Thyroid gland (tissue), 4 donors: ENCODE data around the gene ATP6V0B. TPM values are rescaled to one million over a fixed set of nuclear protein-coding genes. Genes with fewer than 3 reads are reported as not detected.
A peak's percentile ranks its signal among the peaks of the same experiment; 100 is the strongest.

ENCODE experiments used
- DNase-seq, 2 donors: peaks; one replicate each; pipeline ENCODE4 v3.0.0-alpha.2; 2019
- H3K27ac ChIP-seq, 3 donors: fragments of 200-600 bp; sonication (generic); 1 replicate in 2 of 3; 2 replicates in 1 of 3; pipeline ENCODE4 v1.5.1; 2016 to 2019; ENCODE audit warnings: mild to moderate bottlenecking in 1 of 3, moderate library complexity in 1 of 3
- H3K27me3 ChIP-seq: fragments of 200-600 bp; sonication (generic); one replicate; pipeline ENCODE4 v1.5.1; 2019
- H3K36me3 ChIP-seq, 2 donors: fragments of 200-600 bp; sonication (generic); one replicate each; pipeline ENCODE4 v1.5.1; 2016 to 2019
- H3K4me1 ChIP-seq, 2 donors: fragments of 200-600 bp; sonication (generic); one replicate each; pipeline ENCODE4 v1.5.1; 2017 to 2019
- H3K4me3 ChIP-seq, 3 donors: fragments of 200-600 bp; sonication (generic); replicated peaks in 1 of 3; 1 replicate in 2 of 3; 2 replicates in 1 of 3; pipeline ENCODE4 v1.5.1; 2016; ENCODE audit warnings: mild to moderate bottlenecking in 1 of 3
- H3K9me3 ChIP-seq: fragments of 200-600 bp; sonication (generic); one replicate; pipeline ENCODE4 v1.5.1; 2017
- CTCF ChIP-seq, 6 experiments: fragments of 200-600 bp in 3 of 6; fragments of 450-650 bp in 3 of 6; sonication (generic) in 3 of 6; IDR thresholded peaks; one replicate each; pipeline ENCODE4 v1.5.1; 2016 to 2019; ENCODE audit warnings: antibody characterized with exemption in 6 of 6, mild to moderate bottlenecking in 2 of 6, inconsistent platforms in 1 of 6, moderate library complexity in 1 of 6
- POLR2A ChIP-seq, 2 donors: fragments of 450-650 bp; IDR thresholded peaks; one replicate each; pipeline ENCODE4 v1.6.1; 2017; ENCODE audit warnings: antibody characterized with exemption in 2 of 2, mild to moderate bottlenecking in 2 of 2, moderate library complexity in 1 of 2
- WGBS, 2 donors: methylation state at CpG; one replicate each; pipeline ENCODE4 v1.1.5; 2017; 5-methylcytosine and 5-hydroxymethylcytosine counted together
- intact Hi-C: fragments of 100-400 bp; cut with DNase I; formaldehyde crosslinking; loops from one replicate; pipeline ENCODE4 v1.15.1; 2023
- total RNA-seq, 4 donors: library from RNA; depleted of rRNA; stranded (reverse); fragments of >200 nt; gene quantifications; one replicate each; pipeline ENCODE4 v1.2.3, GENCODE V29; 2016

ATP6V0B gene
- total RNA-seq, 4 donors from 2014 or later = 128 to 302 (median 216) TPM

GRCh38 chr1:43965316-43965715, 9.4 kb upstream of the ATP6V0B start:
- no peak for DNase-seq
- peaks cover 8 to 13% of the 10 kb centered on the region in 2 donors for H3K36me3 ChIP-seq
- no peak for TF ChIP-seq CTCF (IDR thresholded peaks at IDR 0.05)
- no peak for TF ChIP-seq POLR2A (IDR thresholded peaks at IDR 0.05)
- no peak overlapping the region for H3K4me3 ChIP-seq
- no peaks in the 10 kb centered on the region for H3K9me3 ChIP-seq
- WGBS, 2 donors = 92 to 94% methylated on average over 2 to 3 of the region's 3 CpGs
- H3K27ac ChIP-seq = no peak overlapping the region
- intact Hi-C loops = no loop called here
- no peaks in the 10 kb centered on the region for H3K27me3 ChIP-seq
- H3K4me1 ChIP-seq = peaks cover 2% of the 10 kb centered on the region in 2 donors

GRCh38 chr1:43968348-43968948, 6.3 kb upstream of the ATP6V0B start:
- intact Hi-C loops = no loop called here
- H3K27ac ChIP-seq = no peak overlapping the region
- peaks cover 5 to 11% of the 10 kb centered on the region in 2 donors for H3K4me1 ChIP-seq
- no peaks in the 10 kb centered on the region for H3K9me3 ChIP-seq
- no peak for TF ChIP-seq POLR2A (IDR thresholded peaks at IDR 0.05)
- no peak for TF ChIP-seq CTCF (IDR thresholded peaks at IDR 0.05)
- no peaks in the 10 kb centered on the region for H3K27me3 ChIP-seq
- peaks cover 0 to 4% of the 10 kb centered on the region in 2 donors for H3K36me3 ChIP-seq
- H3K4me3 ChIP-seq = no peak overlapping the region
- WGBS, 2 donors = 83 to 87% methylated on average over 6 of the region's 6 CpGs
- no peak for DNase-seq

- intact Hi-C loops = no loop called here
- no peak overlapping the region for H3K27ac ChIP-seq
- H3K4me3 ChIP-seq = no peak overlapping the region
- peaks cover 0 to 4% of the 10 kb centered on the region in 2 donors for H3K36me3 ChIP-seq
- no peaks in the 10 kb centered on the region for H3K27me3 ChIP-seq
- H3K4me1 ChIP-seq = peaks cover 12 to 17% of the 10 kb centered on the region in 2 donors
- TF ChIP-seq POLR2A (IDR thresholded peaks at IDR 0.05) (no peak), CTCF (IDR thresholded peaks at IDR 0.05) (no peak)
- DNase-seq = no peak
- H3K9me3 ChIP-seq = no peaks in the 10 kb centered on the region
- 46 to 56% methylated on average over 7 of the region's 7 CpGs for WGBS, 2 donors
Observed at GRCh38 chr1:43969416-43969745, 5.4 kb upstream of the ATP6V0B start.

GRCh38 chr1:43969746-43970466, 4.9 kb upstream of the ATP6V0B start, which contains the start of gene DPH2:
Gene DPH2 (plus strand): TSS chr1:43970010. CDS start chr1:43970176, 166 bp downstream.
- DNase-seq = peak; percentile 99
- intact Hi-C loops = no loop called here

More at GRCh38 chr1:43969746-43970466, 4.9 kb upstream of the ATP6V0B start, which contains the start of gene DPH2:
- peak within 1 kb of the TSS; percentile 66 to 88 (median 79) for H3K4me3 ChIP-seq
- H3K4me1 ChIP-seq = peaks cover 12 to 17% of the 10 kb centered on the region in 2 donors
- 2% methylated on average over 42 of the region's 47 CpGs for WGBS, 2 donors
- peaks cover 0 to 4% of the 10 kb centered on the region in 2 donors for H3K36me3 ChIP-seq
- H3K27me3 ChIP-seq = no peaks in the 10 kb centered on the region
- no peak within 1 kb of the TSS for H3K27ac ChIP-seq
- TF ChIP-seq POLR2A (IDR thresholded peaks at IDR 0.05) (peak in 1 of 2 donors; percentile 28), CTCF (IDR thresholded peaks at IDR 0.05) (peak in 2 of 6 experiments; percentile 14 to 43)
- no peaks in the 10 kb centered on the region for H3K9me3 ChIP-seq
